CD4-positive, alpha-beta T cell treated with Interleukin-17A for 1 hour (primary cell): Measurements from ENCODE around the gene MAST1.
"Not testable (repeated sequence)": the region's sequence is repeated elsewhere in the genome, so short reads cannot be mapped to it uniquely, and the experiment has no call there.

Experiments used
- DNase-seq: peaks from one replicate; pipeline ENCODE4 v3.0.0-alpha.2; 2020

MAST1 gene

DNA sequence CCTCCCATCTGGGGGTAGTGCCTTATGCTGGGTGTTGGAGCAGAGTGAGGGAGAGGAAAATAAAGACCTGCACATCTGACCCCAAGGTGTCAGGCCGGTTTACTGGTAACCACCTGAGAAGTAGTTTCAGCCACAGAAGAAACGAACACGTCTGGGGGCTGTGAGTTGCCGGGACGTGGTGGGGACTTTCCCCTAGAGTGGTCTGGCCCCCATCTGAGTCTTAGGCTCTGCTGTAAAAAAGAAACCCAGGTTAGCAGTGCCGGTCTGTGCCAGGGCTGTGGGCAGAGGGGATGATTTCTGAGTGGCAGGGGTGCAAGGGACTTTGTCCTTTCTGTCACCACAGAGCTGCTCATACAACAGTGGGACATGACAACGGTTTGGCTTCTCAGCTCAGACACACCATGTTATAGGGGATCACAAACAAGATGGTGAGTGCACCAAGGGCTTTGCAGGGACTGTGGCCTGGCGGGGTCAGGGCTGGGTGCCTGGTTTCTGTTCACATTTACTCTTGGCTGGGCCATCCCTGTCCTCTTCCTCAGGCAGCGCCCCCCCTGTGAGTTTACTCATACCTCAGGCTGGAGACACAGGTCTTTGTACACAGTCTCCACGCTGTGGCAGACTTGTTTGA is 61.7 kb downstream of the MAST1 start:
- no peak for DNase-seq

DNA sequence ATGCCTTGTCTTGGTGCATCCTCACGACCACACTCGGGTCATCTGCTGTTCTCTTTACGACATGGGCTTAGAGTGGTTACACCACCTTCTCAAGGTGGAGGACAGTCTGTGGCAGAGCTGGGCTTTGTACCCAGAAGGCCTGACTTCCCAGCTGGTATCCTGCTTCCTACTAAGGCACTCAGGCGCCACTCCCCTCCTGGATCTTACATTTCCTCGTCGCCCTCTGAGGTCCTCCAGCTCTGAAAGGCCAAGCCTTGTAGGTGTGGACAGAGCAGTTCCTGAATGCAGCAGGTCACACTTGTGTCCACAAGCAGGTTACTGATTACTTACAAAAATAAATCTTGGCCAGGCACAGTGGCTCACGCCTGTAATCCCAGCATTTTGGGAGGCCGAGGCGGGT is 68.9 kb downstream of the MAST1 start:
- no peak for DNase-seq

DNA sequence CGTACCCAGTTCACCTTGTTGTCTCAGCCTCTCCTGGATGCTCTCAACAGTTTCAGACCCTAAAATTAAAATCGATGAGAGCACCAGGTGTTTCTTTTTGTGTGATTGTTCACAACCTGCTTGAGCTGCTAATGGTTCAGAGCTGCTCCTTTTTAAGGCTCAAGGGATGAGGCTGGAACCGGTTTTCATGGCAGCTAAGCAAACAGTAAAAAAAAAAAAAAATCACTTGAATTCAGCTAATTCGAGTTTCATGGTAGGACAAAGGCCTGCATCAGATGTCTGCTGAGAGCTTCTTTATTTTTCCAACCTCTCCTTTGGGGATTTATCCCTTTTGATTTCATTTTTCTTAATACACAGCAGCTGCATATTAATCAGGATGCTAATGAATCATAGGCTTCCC is 74.3 kb downstream of the MAST1 start:
- DNase-seq, result no peak

DNA sequence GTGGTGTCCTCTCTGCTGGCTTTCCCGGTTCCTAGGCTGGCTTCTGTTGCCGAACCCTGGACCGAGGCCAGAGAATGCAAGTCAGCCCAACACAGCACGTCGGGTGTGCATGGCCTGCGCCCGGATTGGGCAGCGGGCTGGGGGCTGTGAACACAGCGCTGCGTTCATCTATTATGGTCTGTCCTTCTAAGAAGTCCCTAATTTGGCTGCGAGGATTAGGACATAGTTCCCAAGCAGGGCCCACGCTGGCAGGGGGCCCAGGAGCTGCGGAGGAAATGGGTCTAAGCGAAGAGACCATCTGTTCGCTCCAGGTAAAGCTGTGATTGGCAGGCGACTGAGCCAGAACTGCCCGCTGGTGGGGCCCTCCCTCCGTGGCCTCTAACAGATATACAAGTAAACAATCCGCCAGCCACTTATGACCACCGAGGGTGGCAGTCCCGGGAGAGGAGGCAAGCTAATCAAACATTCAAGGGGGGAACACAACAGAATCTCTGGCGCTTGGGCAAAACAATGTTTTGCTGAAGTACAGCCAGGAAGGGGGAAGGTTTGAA is 74.8 kb downstream of the MAST1 start:
- DNase-seq, result no peak

DNA sequence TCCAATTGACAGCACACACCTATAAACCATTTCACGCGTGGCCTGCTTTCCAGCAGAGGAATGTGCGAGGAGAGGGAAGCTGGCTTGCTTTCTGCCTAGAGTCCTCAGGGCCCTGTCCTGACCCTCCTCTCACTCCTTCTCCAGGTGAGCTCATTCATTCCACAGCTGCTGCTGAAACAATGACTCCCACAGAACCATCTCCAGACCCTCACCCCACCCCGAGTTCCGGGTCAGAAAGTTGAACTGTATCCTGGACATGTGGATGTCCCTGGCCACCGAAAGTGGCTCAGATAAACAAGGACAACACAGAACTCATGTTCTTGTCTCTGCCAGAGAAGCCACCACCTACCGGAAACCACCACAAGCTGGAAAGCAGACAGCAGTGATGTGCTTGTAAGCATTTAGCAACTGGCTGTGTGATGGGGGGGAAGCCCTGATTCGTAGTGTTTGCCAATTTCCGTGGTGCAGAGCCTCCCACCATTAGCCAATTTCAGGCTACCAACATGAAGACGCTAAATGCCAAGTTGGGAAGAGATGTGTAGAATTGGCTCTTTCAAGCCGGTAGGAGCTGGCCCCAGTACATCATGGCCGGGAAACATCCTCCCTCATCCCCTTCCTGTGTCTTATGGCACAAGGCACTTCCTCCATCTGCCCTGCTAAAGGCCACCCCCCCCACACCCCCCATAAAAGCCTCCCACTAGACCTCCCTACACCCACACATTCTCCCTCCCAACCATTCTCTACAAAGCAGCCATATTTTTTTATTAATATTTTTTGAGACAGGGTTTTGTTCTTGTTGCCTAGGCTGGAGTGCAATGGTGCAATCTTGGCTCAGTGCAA is 75.8 kb downstream of the MAST1 start:
- peak; percentile 70 for DNase-seq

DNA sequence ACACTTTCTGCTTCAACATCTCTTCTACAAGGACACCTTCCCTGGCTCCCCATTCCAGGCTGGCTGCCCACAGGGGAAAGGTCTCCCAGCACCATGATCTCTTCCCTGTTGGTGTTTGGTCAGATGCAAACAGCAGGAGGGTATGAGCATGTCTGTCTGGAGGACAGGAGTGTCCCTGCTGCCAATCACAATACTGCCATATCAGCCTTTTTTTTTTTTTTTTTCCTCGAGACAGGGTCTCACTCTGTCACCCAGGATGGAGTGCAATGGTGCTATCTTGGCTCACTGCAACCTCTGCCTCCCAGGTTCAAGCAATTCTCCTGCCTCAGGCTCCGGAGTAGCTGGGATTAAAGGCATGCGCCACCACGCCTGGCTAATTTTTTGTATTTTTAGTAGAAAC is 77.5 kb downstream of the MAST1 start:
- DNase-seq, result not testable (repeated sequence)

DNA sequence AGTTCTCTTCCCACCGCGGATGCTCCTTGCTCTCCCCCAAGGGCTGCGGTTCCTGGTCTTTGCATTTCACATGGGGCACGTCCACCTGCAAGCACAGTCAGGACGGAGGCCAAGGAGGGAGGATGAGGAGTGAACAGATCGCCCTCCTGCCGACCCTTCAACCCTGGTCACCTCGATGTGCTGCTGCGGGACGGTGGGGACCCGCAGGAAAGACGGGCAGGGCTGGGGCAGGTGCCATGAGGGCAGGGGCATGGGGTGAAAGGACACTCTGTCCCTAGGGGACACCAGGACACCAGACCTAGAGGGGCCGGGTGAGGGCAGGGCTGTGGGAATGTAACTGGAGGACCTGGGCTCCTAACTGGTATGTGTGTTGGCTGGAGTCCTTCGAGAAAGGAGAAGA is 79.9 kb downstream of the MAST1 start:
- no peak for DNase-seq

DNA sequence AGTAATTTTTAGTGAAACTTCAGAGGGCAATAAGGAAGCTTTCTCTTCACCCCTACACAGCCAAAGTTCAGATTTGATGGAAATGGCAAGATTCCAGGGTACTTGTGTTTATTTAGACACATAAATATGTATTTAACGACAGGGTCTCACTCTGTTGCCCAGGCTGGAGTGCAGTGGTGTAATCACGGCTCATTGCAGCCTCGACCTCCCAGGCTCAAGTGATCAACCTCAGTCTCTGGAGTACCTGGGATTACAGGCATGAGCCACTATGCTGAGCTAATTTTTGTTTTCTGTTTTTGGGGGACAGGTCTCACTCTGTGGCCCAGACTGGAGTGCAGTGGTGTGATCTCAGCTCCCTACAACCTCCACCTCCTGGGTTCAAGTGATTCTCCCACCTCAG is 82.7 kb downstream of the MAST1 start:
- no peak for DNase-seq

DNA sequence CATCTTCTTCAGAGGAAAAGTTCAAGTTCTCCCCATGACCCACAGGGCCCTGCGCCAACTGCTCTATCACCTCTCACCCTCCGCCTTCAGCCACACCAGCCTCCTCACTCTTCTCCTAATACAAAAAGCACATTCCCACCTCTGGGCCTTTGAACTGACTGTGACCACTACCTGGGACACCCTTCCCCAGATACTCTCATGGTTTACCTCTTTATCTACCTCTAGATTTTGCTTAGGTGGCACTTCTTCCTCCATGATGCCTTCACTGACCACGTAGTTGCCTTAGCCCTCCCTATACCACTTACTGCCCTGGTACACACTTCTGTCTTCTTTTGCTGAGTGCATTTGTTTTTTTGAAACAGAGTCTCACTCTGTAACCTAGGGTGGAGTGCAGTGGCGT is 84.6 kb downstream of the MAST1 start:
- no peak for DNase-seq
